ENCODE results near the gene LRRC71. TPM values are rescaled to one million over a fixed set of nuclear protein-coding genes. Genes with fewer than 3 reads are reported as not detected.

The LRRC71 gene
- total and polyA plus RNA-seq, 2 of the 13 experiments (the other 11 are each of a cell fraction or from before 2014, with no cell fraction given), result not detected

- H3K27ac ChIP-seq (ENCODE audit: extremely low read length, insufficient read depth, low read length), result no peak overlapping the region
- no peak for DNase-seq (ENCODE audit: low spot score)
- ATAC-seq, result no peak
- no peak overlapping the region for H3K9ac ChIP-seq (ENCODE audit: insufficient read depth, low read depth, low read length)
- peaks cover 4 to 63% of the 10 kb centered on the region in 2 experiments; a peak in 4 of 5 replicates for H3K36me3 ChIP-seq (replicated peaks in 1 of 2; ENCODE audit: control insufficient read depth in 1 of 2, insufficient read depth in 2 of 2, low read length in 2 of 2)
- no peak for FAIRE-seq
- WGBS (ENCODE audit: low lambda C conversion rate), result 94% methylated on average over 3 of the region's 3 CpGs
- intact Hi-C loops (cut with micrococcal nuclease; ENCODE audit: unreplicated experiment) (no loop called here), in situ Hi-C loops (cut with HindIII; ENCODE audit: extremely low pct_ligation_motif_present, low pct_unique_long_range_greater_than_20kb) (no loop called here)
- ChIA-PET CTCF (ENCODE audit: low intra/inter-chr PET ratio, low total read pairs) (no interaction called here), POLR2A (no interaction called here)
- H3K79me2 ChIP-seq (ENCODE audit: insufficient read depth, low read length), result no peaks in the 10 kb centered on the region
- H2AFZ ChIP-seq (ENCODE audit: low read length), result no peak overlapping the region
- BruUV-seq (replicated peaks), result no TSS peak
- no peak overlapping the region for H3K4me3 ChIP-seq (replicated peaks in 1 of 3; ENCODE audit: insufficient read depth in 1 of 3, low read depth in 2 of 3, low read length in 3 of 3)
- no peaks in the 10 kb centered on the region for H3K9me3 ChIP-seq (ENCODE audit: low read length)
- no peak overlapping the region for H3K4me2 ChIP-seq (ENCODE audit: low read depth, low read length)
- no peaks in the 10 kb centered on the region for H4K20me1 ChIP-seq (ENCODE audit: insufficient read depth, low read length)
- H3K27me3 ChIP-seq (ENCODE audit: control insufficient read depth in 1 of 2, insufficient read depth in 2 of 2, low read length in 2 of 2), result no peaks in the 10 kb centered on the region
- no peaks in the 10 kb centered on the region for H3K4me1 ChIP-seq (ENCODE audit: insufficient read depth, low read length)
- TF ChIP-seq AGO2 (optimal IDR thresholded peaks at IDR 0.05; ENCODE audit: low read depth, low read length) (no peak), AKAP8 (CRISPR knock-in tag; IDR thresholded peaks at IDR 0.05) (no peak), ZHX1 (CRISPR knock-in tag; IDR thresholded peaks at IDR 0.05; ENCODE audit: low read depth) (no peak), ZBTB38 (CRISPR knock-in tag; IDR thresholded peaks at IDR 0.05) (no peak), ZSCAN9 (CRISPR knock-in tag; IDR thresholded peaks at IDR 0.05; ENCODE audit: borderline replicate concordance) (no peak), PPARG (CRISPR knock-in tag; conservative IDR thresholded peaks at IDR 0.05) (no peak), ZBTB37 (CRISPR knock-in tag; IDR thresholded peaks at IDR 0.05) (no peak), SOX5 (CRISPR knock-in tag; IDR thresholded peaks at IDR 0.05; ENCODE audit: borderline replicate concordance) (no peak), ZBTB21 (CRISPR knock-in tag; IDR thresholded peaks at IDR 0.05) (no peak), ZNF143 (CRISPR knock-in tag; IDR thresholded peaks at IDR 0.05) (no peak), E2F2 (CRISPR knock-in tag; IDR thresholded peaks at IDR 0.05; ENCODE audit: borderline replicate concordance) (no peak), MED13 (CRISPR knock-in tag; IDR thresholded peaks at IDR 0.05) (no peak), PHB2 (IDR thresholded peaks at IDR 0.05; ENCODE audit: partially characterized antibody) (no peak), HNRNPH1 (optimal IDR thresholded peaks at IDR 0.05; ENCODE audit: low read depth, low read length) (no peak), PCBP2 (optimal IDR thresholded peaks at IDR 0.05; ENCODE audit: low read depth, low read length, poor library complexity, severe bottlenecking) (no peak), TERF1 (CRISPR knock-in tag; IDR thresholded peaks at IDR 0.05) (no peak)
These were observed 49.1 kb downstream of the LRRC71 start for GRCh38 chr1:156969496-156969895.

All from HepG2 (cell line).